Stimulated activated naive B cell treated with anti-CD40 and anti-IgM and Interleukin-4, amounts not matched to agents 10 μg/mL and 1 μg/mL and 100 μg/mL, for 72 hours (primary cell): ENCODE measurements around the gene SARDH.
"Not testable (repeated sequence)": the region's sequence is repeated elsewhere in the genome, so short reads cannot be mapped to it uniquely, and the experiment has no call there.

ENCODE experiments used
- ATAC-seq, 2 donors: fragments of 150-1000 bp; cut with Tn5 transposase; replicated peaks; 2 replicates each; pipeline ENCODE4 v1.10.0; 2021; ENCODE audit warnings: moderate library complexity in 1 of 2
- DNase-seq: peaks from one replicate; pipeline ENCODE4 v3.0.0; 2021
- H3K27ac Mint-ChIP-seq: one replicate; pipeline ENCODE4 v1.8.0; 2022; ENCODE audit warnings: mild to moderate bottlenecking, mixed read lengths
- H3K27me3 Mint-ChIP-seq, 2 donors: one replicate each; pipeline ENCODE4 v1.8.0; 2022; ENCODE audit warnings: mixed read lengths in 2 of 2
- H3K36me3 Mint-ChIP-seq, 2 donors: one replicate each; pipeline ENCODE4 v1.8.0; 2022; ENCODE audit warnings: mixed read lengths in 2 of 2, mild to moderate bottlenecking in 1 of 2
- H3K4me1 Mint-ChIP-seq, 2 donors: one replicate each; pipeline ENCODE4 v1.8.0; 2022; ENCODE audit warnings: mixed read lengths in 2 of 2, mild to moderate bottlenecking in 1 of 2
- H3K4me3 Mint-ChIP-seq, 2 donors: one replicate each; pipeline ENCODE4 v1.8.0; 2022; ENCODE audit warnings: mild to moderate bottlenecking in 2 of 2, mixed read lengths in 2 of 2, moderate library complexity in 1 of 2
- H3K9me3 Mint-ChIP-seq, 2 donors: one replicate each; pipeline ENCODE4 v1.8.0; 2022; ENCODE audit warnings: mixed read lengths in 2 of 2, mild to moderate bottlenecking in 1 of 2

The SARDH gene

DNA sequence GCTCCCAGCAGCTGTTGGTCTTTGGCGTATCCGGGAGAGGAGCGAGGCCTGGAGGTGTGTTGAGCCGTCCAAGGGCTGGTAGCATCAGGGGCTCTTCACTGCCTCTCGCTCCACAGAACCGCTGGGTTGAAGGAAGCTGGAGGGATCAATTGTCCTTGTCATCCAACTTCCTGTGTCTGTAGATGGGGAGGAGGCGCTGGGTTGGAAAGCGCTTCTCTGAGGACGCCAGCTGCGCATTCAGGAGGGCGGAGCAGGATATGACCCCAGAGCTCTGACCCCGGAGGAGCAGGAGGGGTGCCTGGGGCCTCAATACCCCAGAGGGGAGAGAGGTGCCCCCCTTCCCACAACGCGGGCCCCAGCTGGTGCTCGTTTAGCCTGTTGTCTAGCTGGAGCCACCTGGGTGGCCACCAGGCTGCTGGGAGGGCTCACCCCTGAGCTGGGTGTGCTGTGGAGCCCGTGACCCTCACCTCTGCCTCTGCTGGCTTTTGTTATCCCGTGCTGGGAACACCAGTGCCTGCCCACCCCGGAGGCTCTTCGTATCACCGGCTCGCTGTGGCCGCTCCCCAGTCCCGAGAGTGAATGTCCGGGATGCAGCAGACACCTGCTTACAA is 104.0 kb downstream of the SARDH start:
- no peaks in the 10 kb centered on the region for H3K36me3 Mint-ChIP-seq
- no peaks in the 10 kb centered on the region for H3K9me3 Mint-ChIP-seq
- DNase-seq: no peak
- H3K4me1 Mint-ChIP-seq: no peaks in the 10 kb centered on the region
- H3K4me3 Mint-ChIP-seq: no peak overlapping the region
- ATAC-seq: no peak
- no peak overlapping the region for H3K27ac Mint-ChIP-seq
- H3K27me3 Mint-ChIP-seq: peaks cover 33 to 47% of the 10 kb centered on the region in 2 donors

DNA sequence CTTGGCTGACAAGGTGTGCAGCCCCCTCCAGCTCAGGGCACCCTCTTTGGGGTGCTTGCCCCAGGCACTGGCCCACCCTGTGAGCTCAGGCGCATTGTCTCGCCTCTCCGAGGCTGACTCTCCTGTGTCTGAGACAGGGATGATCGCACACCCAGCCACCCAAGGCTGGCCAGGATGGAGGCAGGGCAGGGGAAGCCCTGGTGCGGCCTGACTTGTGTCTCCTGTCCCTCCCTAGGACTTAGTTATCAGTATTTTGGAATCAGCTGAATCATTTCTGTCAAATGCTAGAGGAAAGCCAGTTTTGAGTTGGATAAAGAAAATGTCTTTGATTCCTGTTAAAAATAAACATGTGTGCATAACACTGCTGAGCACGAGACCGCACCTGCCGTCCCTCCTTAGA is 104.5 kb downstream of the SARDH start:
- DNase-seq (no peak), ATAC-seq (no peak)
- Mint-ChIP-seq H3K27ac (no peak overlapping the region), H3K36me3 (no peaks in the 10 kb centered on the region), H3K9me3 (no peaks in the 10 kb centered on the region), H3K4me1 (no peaks in the 10 kb centered on the region), H3K27me3 (peaks cover 31 to 45% of the 10 kb centered on the region in 2 donors), H3K4me3 (no peak overlapping the region)

DNA sequence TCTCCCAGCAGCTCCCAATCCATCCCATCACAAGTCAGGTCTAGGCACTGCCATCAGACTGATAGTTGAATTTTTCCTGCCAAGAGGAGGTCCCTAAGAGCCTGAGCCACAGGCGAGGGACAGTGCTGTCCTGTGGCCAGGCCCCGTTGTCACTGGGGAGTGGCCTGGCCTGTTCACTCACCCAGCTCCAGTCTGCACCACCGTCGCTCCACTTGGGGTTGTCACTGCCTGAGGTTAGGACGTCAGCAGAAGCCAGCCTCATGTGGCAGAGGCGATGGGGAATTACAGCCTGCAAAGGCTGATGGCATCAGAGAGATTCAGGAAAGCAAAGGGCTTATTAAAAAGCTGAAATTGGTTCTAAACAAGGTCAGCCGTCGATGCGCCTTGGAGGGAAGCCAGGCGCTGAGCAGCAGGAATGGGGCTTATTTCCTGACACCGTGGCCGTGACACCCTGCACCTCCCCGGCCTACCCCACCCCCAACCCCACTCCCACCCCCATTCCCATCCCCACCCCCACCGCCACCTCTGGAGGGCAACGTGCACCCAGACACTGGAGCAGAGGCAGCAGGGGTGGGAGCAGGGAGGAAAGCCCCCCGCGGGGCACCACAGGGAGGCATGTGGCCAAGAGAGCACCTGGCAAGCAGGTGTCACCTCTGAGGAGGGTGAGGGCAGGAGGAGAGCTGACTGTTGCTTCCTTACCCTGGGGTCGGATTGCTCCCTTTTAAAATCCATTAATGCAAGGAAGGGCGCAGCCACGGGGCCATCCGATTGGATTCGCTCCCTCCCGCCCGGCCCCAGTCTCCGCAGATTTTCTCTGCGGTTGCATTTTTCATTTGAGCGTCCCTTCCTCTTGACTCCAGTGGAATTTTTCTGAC is 105.1 kb downstream of the SARDH start:
- Mint-ChIP-seq H3K27ac (no peak overlapping the region), H3K27me3 (peaks cover 31 to 50% of the 10 kb centered on the region in 2 donors), H3K4me1 (no peaks in the 10 kb centered on the region), H3K4me3 (no peak overlapping the region), H3K9me3 (no peaks in the 10 kb centered on the region), H3K36me3 (no peaks in the 10 kb centered on the region)
- no peak for ATAC-seq
- no peak for DNase-seq

DNA sequence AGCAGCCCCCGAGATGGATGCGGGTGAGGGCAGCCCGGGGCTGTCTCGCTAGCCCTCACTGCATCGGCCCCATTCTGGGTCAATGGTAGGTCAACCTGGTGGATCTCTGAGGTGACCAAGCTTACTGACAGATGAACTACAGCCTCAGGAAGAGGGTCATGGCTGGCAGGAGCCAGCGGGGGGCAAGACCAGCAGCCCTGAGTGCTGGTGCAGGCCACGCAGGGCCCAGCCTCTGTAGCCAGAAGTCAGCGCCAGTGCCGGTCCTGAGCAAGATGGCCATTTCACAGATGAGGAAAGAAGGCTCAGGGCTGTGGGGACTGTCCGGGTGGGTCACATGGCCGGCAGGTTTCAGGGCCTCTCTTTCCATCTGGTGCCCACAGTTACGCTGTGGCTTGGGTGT is 107.0 kb downstream of the SARDH start:
- H3K4me1 Mint-ChIP-seq: no peaks in the 10 kb centered on the region
- peaks cover 3 to 5% of the 10 kb centered on the region in 2 donors for H3K36me3 Mint-ChIP-seq
- DNase-seq (no peak), ATAC-seq (no peak)
- H3K27ac Mint-ChIP-seq: no peak overlapping the region
- H3K4me3 Mint-ChIP-seq: no peak overlapping the region
- peaks cover 30 to 42% of the 10 kb centered on the region in 2 donors for H3K27me3 Mint-ChIP-seq
- H3K9me3 Mint-ChIP-seq: peaks cover 7 to 13% of the 10 kb centered on the region in 2 donors

DNA sequence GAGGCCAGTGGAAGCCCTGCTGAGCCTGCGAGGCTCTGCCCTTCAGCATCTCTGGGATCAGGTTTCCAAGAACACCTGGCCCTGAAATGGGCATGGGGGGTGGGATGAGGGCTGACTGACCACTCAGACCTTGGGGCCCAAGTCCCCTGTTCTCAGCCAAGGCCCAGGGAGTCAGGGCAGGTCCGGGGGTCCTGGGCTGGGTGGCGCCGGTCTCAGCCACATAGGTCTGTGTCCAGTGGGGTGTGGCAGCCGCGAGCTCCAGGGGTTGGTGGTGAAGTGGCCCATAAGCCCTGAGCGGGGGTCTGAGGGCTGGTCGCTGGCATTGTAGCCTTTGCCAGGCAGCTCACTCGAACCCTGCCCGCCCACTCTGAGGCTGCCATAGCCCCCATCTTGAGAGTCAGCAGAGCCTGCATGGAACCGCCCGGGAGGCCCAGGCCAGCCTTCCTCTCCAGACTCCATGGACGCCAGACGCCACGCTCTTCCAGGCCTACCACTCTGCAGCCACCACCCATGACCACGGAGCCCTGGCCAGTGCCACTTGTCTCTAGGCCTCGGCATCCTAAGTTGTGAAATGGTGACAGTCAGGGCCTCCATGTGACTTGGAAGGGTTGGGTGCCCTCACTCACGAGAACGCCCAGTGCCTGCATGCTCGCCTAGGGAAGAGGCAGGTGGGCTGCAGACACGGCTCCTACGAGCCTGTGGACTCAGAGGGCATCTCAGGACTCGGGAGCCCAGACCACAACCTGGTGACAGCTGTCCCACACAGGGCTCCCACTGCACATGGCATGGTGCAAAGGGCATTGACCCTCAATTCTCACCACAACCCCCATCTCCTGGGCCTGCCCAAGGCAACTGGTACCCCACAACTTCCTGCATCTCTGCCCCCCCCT is 108.7 kb downstream of the SARDH start:
- DNase-seq (no peak), ATAC-seq (no peak)
- Mint-ChIP-seq H3K4me3 (no peak overlapping the region), H3K27ac (no peak overlapping the region), H3K4me1 (no peaks in the 10 kb centered on the region), H3K9me3 (peaks cover 13 to 19% of the 10 kb centered on the region in 2 donors), H3K36me3 (peaks cover 6 to 7% of the 10 kb centered on the region in 2 donors), H3K27me3 (peaks cover 26 to 37% of the 10 kb centered on the region in 2 donors)

DNA sequence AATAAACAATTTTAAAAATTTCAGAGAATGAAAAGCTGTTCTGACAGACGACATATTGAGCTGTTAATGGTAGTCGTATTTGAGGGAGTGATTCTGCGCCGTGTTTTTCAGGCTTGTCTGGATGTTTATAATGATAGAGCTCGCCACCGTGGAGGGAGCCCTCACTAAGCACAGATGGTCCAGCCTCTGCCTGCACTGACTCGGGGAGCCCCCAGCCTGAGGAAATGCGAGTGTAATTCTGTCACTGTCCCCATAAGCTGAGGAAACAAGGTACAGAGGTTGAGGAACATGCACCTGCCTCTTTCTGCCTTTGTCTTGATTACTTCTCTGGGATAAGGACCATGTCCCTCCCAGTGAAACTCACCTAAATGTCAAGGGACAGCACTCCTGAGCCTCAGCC is 109.4 kb downstream of the SARDH start:
- Mint-ChIP-seq H3K27ac (no peak overlapping the region), H3K9me3 (peaks cover 13 to 19% of the 10 kb centered on the region in 2 donors), H3K4me3 (no peak overlapping the region), H3K27me3 (peaks cover 29 to 37% of the 10 kb centered on the region in 2 donors), H3K4me1 (no peaks in the 10 kb centered on the region), H3K36me3 (peaks cover 6 to 7% of the 10 kb centered on the region in 2 donors)
- ATAC-seq (no peak), DNase-seq (no peak)

DNA sequence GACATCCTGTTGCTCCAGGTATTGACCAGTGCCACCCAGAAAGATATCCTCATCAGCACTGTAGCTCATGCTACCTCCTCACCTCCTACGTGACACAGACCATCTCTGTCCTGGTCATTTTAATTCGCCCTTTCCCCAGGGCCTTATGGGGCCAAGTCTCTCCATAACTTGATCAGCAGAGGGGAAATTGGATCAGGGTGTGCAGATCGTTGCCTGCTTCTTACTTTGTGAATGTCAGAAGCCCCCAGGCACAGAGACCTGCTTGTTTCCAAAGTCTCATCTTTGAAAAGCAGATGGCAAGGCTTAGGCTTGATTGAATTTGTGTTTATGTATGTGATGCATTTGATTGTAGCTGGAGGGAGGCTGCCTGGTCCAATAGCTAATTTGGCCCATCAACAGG is 110.8 kb downstream of the SARDH start:
- H3K27me3 Mint-ChIP-seq: peaks cover 37 to 38% of the 10 kb centered on the region in 2 donors
- ATAC-seq: no peak
- no peak overlapping the region for H3K27ac Mint-ChIP-seq
- no peak for DNase-seq
- H3K4me3 Mint-ChIP-seq: no peak overlapping the region
- peaks cover 6 to 7% of the 10 kb centered on the region in 2 donors for H3K36me3 Mint-ChIP-seq
- H3K9me3 Mint-ChIP-seq: peaks cover 13 to 19% of the 10 kb centered on the region in 2 donors
- no peaks in the 10 kb centered on the region for H3K4me1 Mint-ChIP-seq

DNA sequence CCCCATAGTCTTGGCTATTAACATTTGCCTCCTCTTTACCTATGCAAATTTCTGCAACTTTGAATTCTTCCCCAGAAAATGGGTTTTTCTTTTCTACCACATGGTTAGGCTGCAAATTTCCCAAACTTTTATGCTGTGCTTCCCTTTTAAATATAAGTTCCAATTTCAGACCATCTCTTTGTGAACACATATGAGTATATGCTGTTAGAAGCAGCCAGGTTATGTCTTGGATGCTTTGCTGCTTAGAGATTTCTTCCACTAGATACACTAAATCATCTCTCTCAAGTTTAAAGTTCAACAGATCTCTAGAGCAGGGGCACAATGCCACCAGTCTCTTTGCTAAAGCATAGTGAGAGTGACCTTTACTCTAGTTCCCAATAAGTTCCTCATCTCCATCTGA is 112.1 kb downstream of the SARDH start:
- H3K9me3 Mint-ChIP-seq: peaks cover 13 to 19% of the 10 kb centered on the region in 2 donors
- peaks cover 44 to 45% of the 10 kb centered on the region in 2 donors for H3K27me3 Mint-ChIP-seq
- peaks cover 2 to 12% of the 10 kb centered on the region in 2 donors for H3K4me1 Mint-ChIP-seq
- H3K27ac Mint-ChIP-seq, H3K36me3 Mint-ChIP-seq, DNase-seq, H3K4me3 Mint-ChIP-seq, ATAC-seq: not testable (repeated sequence)

DNA sequence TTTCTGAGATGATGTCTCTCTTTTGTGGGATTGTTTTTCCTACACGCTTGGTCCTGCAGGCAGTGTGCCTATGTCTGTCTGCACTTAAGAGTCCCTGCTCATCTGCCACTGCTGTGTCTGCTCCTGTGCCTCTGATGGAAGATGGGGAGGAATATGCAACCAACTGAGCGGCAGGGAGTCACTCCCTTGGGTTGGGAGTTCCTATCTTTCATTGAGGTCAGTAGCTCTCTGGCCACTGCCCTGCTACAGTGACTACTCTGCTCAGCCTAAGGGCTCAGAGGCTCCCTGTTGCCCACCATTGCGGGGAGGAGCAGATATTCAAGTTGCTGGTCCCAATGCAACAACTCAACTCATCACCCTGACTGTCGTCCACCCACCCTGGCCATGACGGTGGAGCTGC is 115.6 kb downstream of the SARDH start:
- Mint-ChIP-seq H3K4me1 (peaks cover 11 to 25% of the 10 kb centered on the region in 2 donors), H3K36me3 (peaks cover 7% of the 10 kb centered on the region in 2 donors), H3K4me3 (no peak overlapping the region), H3K9me3 (peaks cover 13 to 19% of the 10 kb centered on the region in 2 donors), H3K27me3 (peaks cover 51 to 52% of the 10 kb centered on the region in 2 donors), H3K27ac (no peak overlapping the region)
- no peak for ATAC-seq
- DNase-seq: no peak

DNA sequence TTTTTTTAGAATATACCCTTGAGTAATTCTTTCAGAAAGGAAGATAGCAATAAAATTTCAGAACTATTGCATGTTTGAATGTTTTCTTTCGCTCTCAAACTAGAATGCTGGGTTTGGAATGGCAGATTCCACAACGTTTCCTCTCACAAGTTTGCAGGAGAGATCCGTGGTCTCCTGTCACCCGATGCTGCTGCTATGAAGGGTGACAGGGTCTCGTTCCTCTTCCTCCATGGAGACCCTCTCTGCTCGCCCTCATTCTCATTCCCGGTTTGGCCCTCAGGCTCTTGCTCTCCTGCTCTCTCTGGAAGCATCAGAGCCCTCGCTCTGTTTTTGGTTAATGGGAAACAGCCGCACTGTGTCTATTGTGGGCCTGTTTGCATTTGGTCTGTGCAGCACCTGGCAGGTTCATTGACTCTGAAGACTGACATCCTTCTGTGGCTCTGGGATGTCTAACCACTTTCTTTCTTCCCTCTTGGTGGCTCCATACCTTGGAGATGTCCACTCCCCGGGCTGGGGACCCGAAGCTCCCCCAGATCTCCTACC is 116.4 kb downstream of the SARDH start:
- peaks cover 11 to 13% of the 10 kb centered on the region in 2 donors for H3K9me3 Mint-ChIP-seq
- H3K27me3 Mint-ChIP-seq: peaks cover 55 to 58% of the 10 kb centered on the region in 2 donors
- DNase-seq: no peak
- H3K27ac Mint-ChIP-seq: no peak overlapping the region
- H3K4me3 Mint-ChIP-seq: no peak overlapping the region
- no peak for ATAC-seq
- H3K36me3 Mint-ChIP-seq: peaks cover 7% of the 10 kb centered on the region in 2 donors
- H3K4me1 Mint-ChIP-seq: peaks cover 11 to 25% of the 10 kb centered on the region in 2 donors

DNA sequence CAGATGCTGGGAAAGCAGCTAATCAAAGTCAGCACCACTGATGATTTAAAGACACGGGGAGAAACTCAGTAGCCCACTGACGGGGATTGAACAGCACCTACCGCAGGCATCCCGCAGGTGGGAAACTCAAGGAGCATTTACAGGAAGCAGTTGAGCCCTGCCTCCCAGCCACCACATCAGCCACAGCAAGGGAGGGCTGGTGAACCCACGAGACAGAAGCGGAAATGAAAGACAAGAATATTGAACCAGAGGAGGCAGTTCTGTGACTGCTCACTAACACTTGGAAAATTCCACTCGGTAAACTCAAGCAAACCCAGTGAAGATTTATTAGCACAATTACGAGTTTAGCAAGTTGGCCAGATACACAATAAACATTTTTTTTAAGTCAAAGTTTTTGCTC is 118.4 kb downstream of the SARDH start:
- Mint-ChIP-seq H3K36me3 (peaks cover 0 to 2% of the 10 kb centered on the region in 2 donors), H3K4me1 (peaks cover 11 to 25% of the 10 kb centered on the region in 2 donors), H3K9me3 (peaks cover 2% of the 10 kb centered on the region in 2 donors), H3K27me3 (peaks cover 58 to 74% of the 10 kb centered on the region in 2 donors), H3K4me3 (peak overlapping the region in 1 of 2 donors; percentile 20), H3K27ac (peak overlapping the region; percentile 3)
- DNase-seq (peak; percentile 27), ATAC-seq (peak; percentile 93 to 94)

DNA sequence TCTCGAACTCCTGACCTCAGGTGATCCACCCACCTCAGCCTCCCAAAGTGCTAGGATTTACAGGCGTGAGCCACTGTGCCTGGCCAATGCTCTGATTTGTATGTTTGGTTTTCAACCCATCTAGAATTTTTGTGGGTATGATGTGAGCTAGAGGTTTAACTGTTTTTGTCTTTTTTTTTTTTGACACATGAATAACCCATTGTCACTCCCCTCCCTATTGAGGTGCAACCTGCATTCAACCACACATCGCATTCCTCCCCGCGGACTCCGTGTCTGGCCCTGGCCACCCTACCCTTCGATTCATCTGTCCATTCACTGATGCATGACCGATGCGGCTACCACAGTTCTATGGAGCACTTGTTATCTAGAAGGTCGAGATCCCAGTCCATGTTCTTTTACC is 119.4 kb downstream of the SARDH start:
- Mint-ChIP-seq H3K4me1 (peaks cover 11 to 25% of the 10 kb centered on the region in 2 donors), H3K4me3 (no peak overlapping the region), H3K36me3 (peaks cover 0 to 2% of the 10 kb centered on the region in 2 donors), H3K9me3 (no peaks in the 10 kb centered on the region), H3K27me3 (peaks cover 55 to 75% of the 10 kb centered on the region in 2 donors), H3K27ac (no peak overlapping the region)
- ATAC-seq: no peak
- no peak for DNase-seq

DNA sequence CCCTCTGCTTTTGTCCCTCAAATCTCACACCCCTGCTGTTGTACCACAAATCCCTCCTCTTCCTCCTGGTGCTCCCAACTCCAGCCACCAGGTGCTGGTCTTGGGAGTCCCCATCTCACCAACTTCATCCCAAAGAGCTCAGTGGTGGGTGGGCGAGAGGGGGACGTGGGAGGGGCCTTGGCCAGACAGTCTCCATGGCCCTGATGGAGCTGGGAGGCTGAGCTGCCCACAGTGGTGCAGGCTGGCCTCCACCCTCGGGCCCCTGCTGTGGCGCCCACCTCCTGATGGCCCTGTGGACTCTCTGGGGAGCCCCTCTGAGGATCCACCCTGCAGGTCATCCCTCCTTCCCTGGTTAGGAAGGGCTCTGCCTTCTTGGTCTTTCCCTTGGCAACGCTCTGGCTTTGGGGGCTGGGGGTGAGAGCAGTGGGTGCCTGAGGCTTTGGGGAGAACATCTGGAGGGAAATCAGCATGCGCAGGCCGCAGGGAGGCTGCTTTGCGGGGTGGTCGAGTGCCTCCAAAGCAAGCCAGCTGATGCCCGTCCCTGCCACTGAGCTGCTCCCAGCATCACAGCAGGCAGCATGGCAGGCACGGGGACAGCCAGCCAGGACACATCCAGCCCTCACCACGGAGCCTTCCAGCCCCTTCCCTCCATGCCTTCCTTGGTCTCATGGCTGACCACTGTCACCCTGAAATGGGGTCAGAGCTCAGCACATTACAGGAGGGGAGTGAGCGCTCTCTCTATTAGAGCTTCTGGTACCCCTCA is 121.3 kb downstream of the SARDH start:
- H3K4me1 Mint-ChIP-seq: peaks cover 10 to 21% of the 10 kb centered on the region in 2 donors
- no peak overlapping the region for H3K4me3 Mint-ChIP-seq

More for the DNA sequence above, 121.3 kb downstream of the SARDH start:
- ATAC-seq (no peak), DNase-seq (no peak)
- H3K36me3 Mint-ChIP-seq: no peaks in the 10 kb centered on the region
- H3K27ac Mint-ChIP-seq: peak overlapping the region; percentile 47
- peaks cover 48 to 77% of the 10 kb centered on the region in 2 donors for H3K27me3 Mint-ChIP-seq
- no peaks in the 10 kb centered on the region for H3K9me3 Mint-ChIP-seq
